ELF-1 (cell line): Measurements from ENCODE around the gene MYH14.
A peak's percentile ranks its signal among the peaks of the same experiment; 100 is the strongest.
"Not testable (repeated sequence)": the region's sequence is repeated elsewhere in the genome, so short reads cannot be mapped to it uniquely, and the experiment has no call there.

ENCODE experiments used
- DNase-seq: peaks from one replicate; pipeline ENCODE4 v3.0.0-alpha.2; 2016; ENCODE audit warnings: low read depth, low spot score

Gene MYH14

GRCh38 chr19:50332244-50333038 lies 129.0 kb downstream of the MYH14 start:
- DNase-seq = peak; percentile 94

DNA sequence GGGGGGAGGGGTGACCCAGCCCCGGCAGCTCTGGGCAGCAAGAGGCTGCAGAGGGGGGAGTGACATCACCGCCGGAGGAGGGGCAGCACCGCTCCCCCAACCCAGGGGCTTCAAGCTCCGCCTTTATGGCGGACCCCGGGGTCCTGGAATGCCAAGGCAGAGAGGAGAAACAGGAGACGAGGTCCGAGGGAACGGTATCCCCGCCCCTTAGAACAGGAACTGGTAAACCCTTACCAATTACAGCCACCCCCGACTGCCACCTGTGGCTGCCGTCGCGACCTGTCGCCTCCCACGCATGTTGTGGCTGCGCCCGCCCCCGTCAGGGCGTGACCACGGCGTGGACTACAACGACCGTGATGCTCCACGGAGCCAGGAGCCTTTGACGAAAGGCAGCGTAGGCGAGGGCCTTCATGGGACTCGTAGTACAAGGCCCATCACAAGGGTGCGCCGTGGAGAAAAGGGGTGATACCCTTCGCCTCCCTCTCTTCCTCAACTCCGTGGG lies 129.9 kb downstream of the MYH14 start:
- DNase-seq = peak; percentile 97

- DNase-seq = no peak
These were observed 130.6 kb downstream of the MYH14 start for GRCh38 chr19:50333737-50334617.

GRCh38 chr19:50334741-50335421 lies 131.5 kb downstream of the MYH14 start:
- no peak for DNase-seq

DNA sequence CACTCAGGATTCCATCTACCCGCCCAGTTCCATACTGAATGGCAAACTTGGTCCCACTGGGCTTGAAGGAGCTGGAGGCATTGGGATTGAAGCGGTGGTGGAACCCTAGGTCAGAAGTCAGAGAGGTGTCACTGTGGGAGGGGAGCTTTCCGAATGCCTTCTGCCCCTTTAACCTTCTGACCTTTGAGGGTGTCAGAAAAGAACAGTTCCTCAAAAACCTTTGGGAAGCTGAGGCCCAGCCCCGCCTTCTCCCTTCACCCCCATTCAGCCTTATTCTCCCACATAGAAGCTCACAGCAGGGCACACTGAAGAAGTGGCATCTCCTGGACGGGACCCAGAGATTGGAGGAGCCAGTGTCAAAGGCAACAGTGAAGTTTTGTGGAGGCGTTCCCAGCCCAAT lies 133.6 kb downstream of the MYH14 start:
- not testable (repeated sequence) for DNase-seq

GRCh38 chr19:50340331-50340730 lies 136.9 kb downstream of the MYH14 start:
- DNase-seq = no peak

DNA sequence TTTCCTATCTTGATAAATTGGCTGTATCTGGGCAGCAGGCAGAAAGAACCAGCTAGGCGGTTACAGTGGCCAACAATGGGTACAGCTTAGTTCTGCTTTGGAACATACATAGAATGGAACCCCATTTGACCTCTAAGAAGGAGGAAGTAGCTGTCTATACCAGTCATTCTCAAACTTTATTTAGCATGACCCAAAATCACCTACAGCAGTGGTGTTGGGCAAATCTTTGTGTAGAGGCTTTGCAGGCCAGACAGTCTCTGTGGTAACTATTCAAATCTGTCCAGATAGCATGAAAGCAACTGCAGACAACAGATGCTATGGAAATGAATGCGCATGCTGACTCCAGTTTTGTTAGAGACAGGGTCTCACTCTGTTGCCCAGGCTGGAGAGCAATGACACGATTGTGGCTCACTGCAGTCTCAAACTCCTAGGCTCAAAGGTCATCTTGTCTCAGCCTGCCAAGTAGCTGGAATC lies 137.7 kb downstream of the MYH14 start:
- DNase-seq = no peak

- DNase-seq = no peak
These were observed 141.4 kb downstream of the MYH14 start for GRCh38 chr19:50344661-50345318.

DNA sequence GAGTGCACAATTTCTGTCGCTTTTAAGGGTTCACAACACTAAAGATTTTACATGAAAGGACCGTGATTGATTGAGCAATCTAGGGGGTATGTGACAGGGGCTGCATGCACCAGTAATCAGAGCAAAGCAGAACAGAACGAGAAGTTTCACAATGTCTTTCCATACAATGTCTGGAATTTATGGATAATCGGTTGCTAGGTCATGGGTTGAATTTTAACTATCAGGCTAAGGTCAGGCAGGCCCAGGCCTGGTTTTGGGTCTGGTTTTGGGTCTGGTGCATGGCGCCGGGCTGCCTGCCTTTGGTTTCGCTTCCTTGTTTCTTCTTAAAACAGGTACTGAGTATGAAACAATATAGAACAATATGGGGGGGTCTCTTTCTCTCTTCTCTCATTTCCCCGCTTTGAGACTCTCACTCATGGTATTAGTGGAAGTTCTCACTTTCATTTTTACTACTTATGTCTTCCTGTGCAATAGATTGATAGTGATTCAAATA lies 143.7 kb downstream of the MYH14 start:
- DNase-seq = not testable (repeated sequence)

DNA sequence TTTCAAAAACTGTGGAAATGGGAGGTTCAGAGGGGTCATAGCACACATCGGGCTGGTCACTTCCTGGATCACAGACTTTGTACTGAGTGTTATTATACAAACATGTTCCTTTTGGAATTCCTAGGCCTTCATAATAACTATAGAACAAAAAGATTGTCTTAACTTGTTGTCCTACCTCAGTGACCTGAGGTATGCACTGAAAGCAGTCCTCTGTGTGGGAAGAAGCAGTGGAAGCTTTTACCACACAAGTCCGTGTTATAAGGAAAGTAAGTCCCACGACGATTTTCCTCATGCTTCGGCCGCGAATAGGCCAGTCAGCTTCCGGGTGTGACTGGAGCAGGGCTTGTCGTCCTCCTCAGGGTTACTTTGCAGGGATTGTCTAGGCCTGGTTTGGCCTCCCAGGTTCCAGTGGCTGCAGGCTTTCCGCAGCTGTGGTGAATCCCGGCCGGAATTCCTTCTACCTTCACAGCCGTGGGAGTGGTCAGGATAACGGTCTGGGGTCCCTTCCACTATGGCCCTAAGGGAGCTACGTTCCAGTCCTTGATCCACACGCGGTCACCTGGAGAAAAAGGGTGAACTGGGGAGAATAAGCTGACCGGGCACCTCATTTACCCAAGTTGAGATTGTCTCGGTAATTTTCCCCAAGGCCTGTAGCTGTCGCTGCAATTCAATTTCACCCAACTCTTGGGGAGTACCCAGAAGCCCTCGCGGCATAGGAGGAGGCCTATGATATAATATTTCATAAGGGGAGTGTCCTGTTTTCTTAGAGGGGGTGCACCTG lies 146.0 kb downstream of the MYH14 start:
- no peak for DNase-seq

GRCh38 chr19:50352242-50352641 lies 148.8 kb downstream of the MYH14 start:
- DNase-seq = no peak

DNA sequence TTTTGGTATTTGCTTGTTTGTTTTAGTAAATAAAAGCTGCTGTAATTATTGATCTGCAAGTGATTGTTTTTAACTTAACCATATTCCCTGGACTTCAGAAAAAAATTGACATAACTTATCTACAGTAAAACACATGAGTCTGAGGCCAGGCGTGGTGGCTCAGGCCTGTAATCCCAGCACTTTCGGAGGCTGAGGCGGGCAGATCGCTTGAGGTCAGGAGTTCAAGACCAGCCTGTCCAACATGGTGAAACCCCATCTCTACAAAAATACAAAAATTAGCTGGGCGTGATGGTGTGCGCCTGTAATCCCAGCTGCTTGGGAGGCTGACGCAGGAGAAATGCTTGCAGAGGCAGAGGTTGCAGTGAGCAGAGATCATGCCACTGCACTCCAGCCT lies 150.1 kb downstream of the MYH14 start:
- DNase-seq = not testable (repeated sequence)

GRCh38 chr19:50356691-50357177 lies 153.3 kb downstream of the MYH14 start:
- DNase-seq = no peak

DNA sequence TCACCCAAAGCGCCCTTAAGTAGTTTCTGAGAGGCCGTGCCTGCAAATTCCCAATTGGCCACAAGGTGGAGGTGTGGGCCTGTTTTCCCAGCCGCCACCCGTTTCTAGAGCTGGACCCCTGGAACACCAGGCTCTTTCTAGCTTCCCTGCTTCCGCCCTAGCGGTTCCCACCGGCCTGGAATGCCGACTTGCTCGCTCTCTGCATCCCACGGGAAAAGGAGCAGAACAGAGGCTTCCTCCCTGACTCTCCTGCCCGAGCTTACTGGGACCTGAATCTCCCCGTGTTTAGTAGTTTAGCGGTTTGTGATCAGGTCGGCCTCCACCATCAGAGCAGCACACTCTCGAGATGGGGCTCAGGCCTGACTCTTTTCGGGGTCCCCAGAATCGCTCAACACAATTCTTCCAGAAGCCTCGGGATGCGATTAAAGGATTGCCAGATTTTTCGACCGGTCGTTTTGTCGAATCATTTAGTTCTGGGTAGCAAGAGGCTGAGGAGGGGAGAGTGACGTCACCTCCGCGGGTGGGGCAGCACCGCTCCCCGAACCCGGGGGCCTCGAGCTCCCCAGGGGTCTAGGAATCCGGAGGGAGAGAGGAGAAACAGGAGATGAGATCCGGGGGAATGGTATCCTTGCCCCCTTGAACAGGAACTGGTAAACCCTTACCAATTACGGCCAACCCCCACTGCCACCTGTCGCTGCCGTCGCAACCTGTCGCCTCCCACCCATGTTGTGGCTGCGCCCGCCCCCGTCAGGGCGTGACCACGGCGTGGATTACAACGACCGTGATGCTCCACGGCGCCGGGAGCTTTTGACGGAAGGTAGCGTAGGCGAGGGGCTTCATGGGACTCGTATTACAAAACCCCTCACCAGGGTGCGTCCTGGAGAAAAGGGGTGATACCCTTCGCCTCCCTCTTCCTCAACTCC lies 154.0 kb downstream of the MYH14 start:
- DNase-seq = peak; percentile 95

DNA sequence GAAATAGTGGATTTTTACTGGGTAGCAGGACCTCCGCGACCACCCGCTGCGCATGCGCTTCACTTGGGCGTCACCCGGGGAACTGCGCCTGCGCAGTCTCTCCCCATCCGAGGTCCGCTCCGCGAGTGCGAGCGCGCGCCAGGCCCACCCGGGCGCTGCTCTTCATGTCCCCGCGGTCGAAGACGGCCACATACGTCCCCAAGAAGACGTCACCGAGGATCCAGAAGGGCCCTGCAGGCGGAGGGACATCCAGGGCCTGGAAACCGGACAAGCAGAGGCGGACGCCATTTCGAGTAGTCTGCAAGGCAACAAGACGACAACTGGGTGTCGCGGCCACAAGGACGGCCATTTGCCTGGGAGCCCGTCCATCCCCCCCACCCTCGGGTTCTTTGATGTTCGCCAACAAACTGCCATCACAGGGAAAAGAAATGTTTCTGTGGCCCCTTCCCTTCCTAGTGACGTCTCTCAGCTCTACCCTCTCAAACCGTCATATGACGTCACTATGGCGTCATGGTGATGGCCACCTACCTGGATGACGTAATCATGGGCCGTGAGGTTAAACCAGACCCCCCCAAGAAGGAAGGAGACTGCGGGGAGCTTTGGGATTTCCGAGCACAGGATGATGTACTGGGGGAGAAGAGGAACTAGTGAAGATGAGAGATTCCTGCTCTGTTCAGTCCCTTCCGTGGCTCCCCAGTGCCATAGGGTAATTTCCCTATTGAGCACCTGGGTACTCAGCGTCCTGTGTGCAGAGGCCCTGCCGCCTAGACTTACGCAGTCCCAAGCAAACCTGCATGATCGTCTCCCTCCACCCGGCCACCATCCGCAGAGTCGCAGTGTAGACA lies 155.3 kb downstream of the MYH14 start:
- DNase-seq = peak; percentile 86

DNA sequence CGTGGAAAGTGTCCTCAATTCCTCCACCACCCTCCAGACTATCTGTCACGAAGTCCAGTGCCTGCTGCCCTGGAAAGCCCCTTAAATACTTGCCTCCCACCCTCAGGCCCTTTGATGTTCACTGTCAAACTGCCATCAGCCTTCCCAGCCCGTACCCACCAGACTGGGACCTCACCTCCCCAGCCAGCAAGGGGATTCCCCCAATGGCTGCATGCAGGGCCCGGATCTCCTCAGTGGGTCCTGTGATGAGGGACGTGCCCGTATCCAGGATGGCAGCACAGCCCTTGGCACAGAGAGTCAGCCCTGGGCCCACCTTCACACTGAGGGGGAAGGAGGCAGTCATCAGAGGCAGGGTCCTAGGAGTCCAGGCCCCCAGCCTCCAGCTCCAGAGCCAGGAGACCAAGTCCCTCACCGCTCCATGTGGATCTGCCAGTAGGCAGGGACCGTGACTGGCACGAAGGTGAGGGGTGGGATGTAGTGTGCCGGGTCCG lies 156.0 kb downstream of the MYH14 start:
- no peak for DNase-seq
